PC-9 (cell line): ENCODE results near the gene KIAA0513. TPM values are rescaled to one million over a fixed set of nuclear protein-coding genes. Genes with fewer than 3 reads are reported as not detected.

Experiments
- BruUV-seq: library from RNA; stranded (reverse); fragments of 400-500 nt; replicated peaks from 2 replicates; lab custom pipeline; 2021; lab: Mats Ljungman, UMichigan
- CTCF ChIA-PET: fragments of 300-600 bp; sonication (Branson Sonifier 250); formaldehyde crosslinking; loops from one replicate; lab custom pipeline; 2022; ENCODE audit warnings: antibody characterized with exemption; lab: Charles Lee
- POLR2A ChIA-PET: fragments of 300-600 bp; sonication (Branson Sonifier 250); formaldehyde crosslinking; loops from one replicate; lab custom pipeline; 2022; ENCODE audit warnings: antibody characterized with exemption; ENCODE audit not compliant: unreplicated experiment; lab: Charles Lee
- DNase-seq, 2 experiments: peaks; one replicate each; pipeline versions ENCODE4 v3.0.0 to v3.0.0-alpha.2; 2015 to 2022; ENCODE audit warnings: mixed read lengths in 1 of 2
- H2AFZ ChIP-seq: fragments of 200-600 bp; sonication (generic); 2 replicates; pipeline ENCODE4 v1.8.1; 2017; ENCODE audit warnings: antibody characterized with exemption
- H3F3A ChIP-seq: fragments of 200-600 bp; sonication (generic); 2 replicates; pipeline ENCODE4 v1.8.1; 2017; ENCODE audit warnings: antibody characterized with exemption, mild to moderate bottlenecking, low read depth; ENCODE audit not compliant: insufficient read depth
- H3K27ac ChIP-seq: fragments of 200-600 bp; sonication (generic); 2 replicates; pipeline ENCODE4 v1.6.1; 2016; ENCODE audit warnings: mixed run types
- H3K27me3 ChIP-seq: fragments of 200-600 bp; sonication (generic); 2 replicates; pipeline ENCODE4 v1.6.1; 2016; ENCODE audit warnings: low read depth, mixed run types; ENCODE audit not compliant: insufficient read depth
- H3K36me3 ChIP-seq: fragments of 200-600 bp; sonication (generic); 2 replicates; pipeline ENCODE4 v1.6.1; 2016; ENCODE audit warnings: low read depth, mixed run types
- H3K4me1 ChIP-seq: fragments of 200-600 bp; sonication (generic); replicated peaks from 2 replicates; pipeline ENCODE4 v1.6.1; 2016; ENCODE audit warnings: mixed run types; ENCODE audit not compliant: insufficient read depth
- H3K4me2 ChIP-seq: fragments of 200-600 bp; sonication (generic); 2 replicates; pipeline ENCODE4 v1.6.1; 2017; ENCODE audit warnings: mixed run types
- H3K4me3 ChIP-seq: fragments of 200-600 bp; sonication (generic); 2 replicates; pipeline ENCODE4 v1.6.1; 2016; ENCODE audit warnings: mixed run types
- H3K79me2 ChIP-seq: fragments of 200-600 bp; sonication (generic); 2 replicates; pipeline ENCODE4 v1.6.1; 2017; ENCODE audit warnings: low read depth, mixed run types
- H3K9me2 ChIP-seq: fragments of 200-600 bp; sonication (generic); 2 replicates; pipeline ENCODE4 v1.8.1; 2017; ENCODE audit warnings: mild to moderate bottlenecking; ENCODE audit not compliant: insufficient read depth
- H3K9me3 ChIP-seq: fragments of 200-600 bp; sonication (generic); 2 replicates; pipeline ENCODE4 v1.8.1; 2016; ENCODE audit warnings: low read depth; ENCODE audit not compliant: insufficient read depth
- H4K20me1 ChIP-seq: fragments of 200-600 bp; sonication (generic); 2 replicates; pipeline ENCODE4 v1.8.1; 2017; ENCODE audit not compliant: insufficient read depth
- CTCF ChIP-seq: fragments of 200-600 bp; sonication (generic); conservative IDR thresholded peaks from 2 replicates; pipeline ENCODE4 v1.6.1; 2017; ENCODE audit warnings: mixed run types, antibody characterized with exemption, mild to moderate bottlenecking, moderate library complexity
- EZH2 ChIP-seq: fragments of 200-600 bp; sonication (generic); IDR thresholded peaks from 2 replicates; pipeline ENCODE4 v1.8.0; 2017; ENCODE audit warnings: antibody characterized with exemption, low read depth
- intact Hi-C: fragments of 100-400 bp; cut with micrococcal nuclease; formaldehyde crosslinking; loops from one replicate; pipeline ENCODE4 v1.10.0; 2022; ENCODE audit not compliant: unreplicated experiment
- total RNA-seq: library from RNA; stranded (reverse); gene quantifications from 2 replicates; pipeline ENCODE4 v1.2.3, GENCODE V29; 2021

Gene KIAA0513
- total RNA-seq, 1 experiment from 2014 or later: 4.3 TPM

GRCh38 chr16:85077576-85078125 lies 50.1 kb downstream of the KIAA0513 start:
- ChIA-PET POLR2A (no interaction called here), CTCF (no interaction called here)
- H3K27ac ChIP-seq: no peak overlapping the region
- no peak for TF ChIP-seq CTCF
- TF ChIP-seq EZH2: no peak
- intact Hi-C loops: no loop called here
- H3K4me3 ChIP-seq: no peak overlapping the region
- no peaks in the 10 kb centered on the region for H3K36me3 ChIP-seq
- H3F3A ChIP-seq: no peaks in the 10 kb centered on the region
- H3K9me3 ChIP-seq: no peaks in the 10 kb centered on the region
- no TSS peak for BruUV-seq
- no peaks in the 10 kb centered on the region for H3K9me2 ChIP-seq
- H3K4me1 ChIP-seq: no peaks in the 10 kb centered on the region
- no peaks in the 10 kb centered on the region for H3K79me2 ChIP-seq
- H4K20me1 ChIP-seq: no peaks in the 10 kb centered on the region
- H2AFZ ChIP-seq: no peak overlapping the region
- no peak overlapping the region for H3K4me2 ChIP-seq
- no peak for DNase-seq
- H3K27me3 ChIP-seq: no peaks in the 10 kb centered on the region

- H4K20me1 ChIP-seq: no peaks in the 10 kb centered on the region
- no peak overlapping the region for H3K27ac ChIP-seq
- ChIA-PET POLR2A (no interaction called here), CTCF (no interaction called here)
- H3F3A ChIP-seq: no peaks in the 10 kb centered on the region
- H3K27me3 ChIP-seq: no peaks in the 10 kb centered on the region
- H3K4me1 ChIP-seq: no peaks in the 10 kb centered on the region
- TF ChIP-seq CTCF: no peak
- TF ChIP-seq EZH2: no peak
- DNase-seq: no peak
- no peaks in the 10 kb centered on the region for H3K9me3 ChIP-seq
- no TSS peak for BruUV-seq
- H3K36me3 ChIP-seq: no peaks in the 10 kb centered on the region
- no peak overlapping the region for H3K4me2 ChIP-seq
- intact Hi-C loops: no loop called here
- no peaks in the 10 kb centered on the region for H3K79me2 ChIP-seq
- no peak overlapping the region for H3K4me3 ChIP-seq
- H2AFZ ChIP-seq: no peak overlapping the region
- no peaks in the 10 kb centered on the region for H3K9me2 ChIP-seq
Measured at GRCh38 chr16:85078226-85078625, 50.6 kb downstream of the KIAA0513 start.

- Histone ChIP-seq H3K4me3 (no peak overlapping the region), H4K20me1 (no peaks in the 10 kb centered on the region), H3K9me3 (no peaks in the 10 kb centered on the region), H3F3A (no peaks in the 10 kb centered on the region), H3K4me1 (no peaks in the 10 kb centered on the region), H3K9me2 (no peaks in the 10 kb centered on the region), H3K27ac (no peak overlapping the region), H3K36me3 (no peaks in the 10 kb centered on the region), H2AFZ (no peak overlapping the region), H3K79me2 (no peaks in the 10 kb centered on the region), H3K27me3 (no peaks in the 10 kb centered on the region), H3K4me2 (no peak overlapping the region)
- no peak for DNase-seq
- ChIA-PET CTCF (interaction anchor here (0.6 kb wide), 1 partner anchor 24 kb away, joined by 5 read pairs; no protein-coding TSS in a partner anchor), POLR2A (interaction anchor here (0.6 kb wide), 1 partner anchor 487 kb away, joined by 10 read pairs; no protein-coding TSS in a partner anchor)
- no peak for TF ChIP-seq CTCF
- TF ChIP-seq EZH2: no peak
- no TSS peak for BruUV-seq
- intact Hi-C loops: no loop called here
Measured at GRCh38 chr16:85078952-85079351, 51.4 kb downstream of the KIAA0513 start.
